ENCODE results near the gene SNX30. TPM values are rescaled to one million over a fixed set of nuclear protein-coding genes. Genes with fewer than 3 reads are reported as not detected.

The SNX30 gene
- total and polyA plus RNA-seq, 9 donors = 7.0 to 10.9 (median 10.4) TPM

- Histone ChIP-seq H3K4me1 (ENCODE audit: control insufficient read depth, insufficient read depth, low read length) (peaks cover 22% of the 10 kb centered on the region), H3K36me3 (ENCODE audit: control insufficient read depth, insufficient read depth, low read length) (peaks cover 10% of the 10 kb centered on the region), H3K4me3 (ENCODE audit: low read length) (no peak overlapping the region), H3K9me3 (replicated peaks; ENCODE audit: control insufficient read depth, low read depth, low read length) (no peaks in the 10 kb centered on the region), H3K27me3 (ENCODE audit: control insufficient read depth, insufficient read depth, low read length) (no peaks in the 10 kb centered on the region), H3K27ac (ENCODE audit: low read length) (no peak overlapping the region)
- DNase-seq = no peak
- 85% methylated on average over 6 of the region's 6 CpGs for WGBS (ENCODE audit: insufficient coverage)
Measured at GRCh38 chr9:112870556-112870955, 120.0 kb downstream of the SNX30 start.

GRCh38 chr9:112872019-112872418 lies 121.5 kb downstream of the SNX30 start:
- H3K36me3 ChIP-seq (ENCODE audit: control insufficient read depth, insufficient read depth, low read length) = peaks cover 8% of the 10 kb centered on the region
- H3K27ac ChIP-seq (ENCODE audit: low read length) = no peak overlapping the region
- no peak for DNase-seq
- no peak overlapping the region for H3K4me3 ChIP-seq (ENCODE audit: low read length)
- H3K9me3 ChIP-seq (replicated peaks; ENCODE audit: control insufficient read depth, low read depth, low read length) = no peaks in the 10 kb centered on the region
- H3K4me1 ChIP-seq (ENCODE audit: control insufficient read depth, insufficient read depth, low read length) = peaks cover 22% of the 10 kb centered on the region
- 45% methylated on average over 4 of the region's 4 CpGs for WGBS (ENCODE audit: insufficient coverage)
- no peaks in the 10 kb centered on the region for H3K27me3 ChIP-seq (ENCODE audit: control insufficient read depth, insufficient read depth, low read length)

- H3K4me1 ChIP-seq (ENCODE audit: control insufficient read depth, insufficient read depth, low read length) = peaks cover 16% of the 10 kb centered on the region
- no peak overlapping the region for H3K27ac ChIP-seq (ENCODE audit: low read length)
- H3K27me3 ChIP-seq (ENCODE audit: control insufficient read depth, insufficient read depth, low read length) = no peaks in the 10 kb centered on the region
- no peak for DNase-seq
- H3K36me3 ChIP-seq (ENCODE audit: control insufficient read depth, insufficient read depth, low read length) = peaks cover 12% of the 10 kb centered on the region
- H3K9me3 ChIP-seq (replicated peaks; ENCODE audit: control insufficient read depth, low read depth, low read length) = no peaks in the 10 kb centered on the region
- WGBS (ENCODE audit: insufficient coverage) = no CpG with 5 or more reads among the region's 4 CpGs
- H3K4me3 ChIP-seq (ENCODE audit: low read length) = no peak overlapping the region
Measured at GRCh38 chr9:112873773-112874405, 123.3 kb downstream of the SNX30 start.

- H3K27ac ChIP-seq (ENCODE audit: low read length) = no peak overlapping the region
- DNase-seq = no peak
- H3K4me3 ChIP-seq (ENCODE audit: low read length) = no peak overlapping the region
- H3K36me3 ChIP-seq (ENCODE audit: control insufficient read depth, insufficient read depth, low read length) = peaks cover 17% of the 10 kb centered on the region
- H3K9me3 ChIP-seq (replicated peaks; ENCODE audit: control insufficient read depth, low read depth, low read length) = no peaks in the 10 kb centered on the region
- H3K27me3 ChIP-seq (ENCODE audit: control insufficient read depth, insufficient read depth, low read length) = no peaks in the 10 kb centered on the region
- no CpG with 5 or more reads among the region's 2 CpGs for WGBS (ENCODE audit: insufficient coverage)
- no peaks in the 10 kb centered on the region for H3K4me1 ChIP-seq (ENCODE audit: control insufficient read depth, insufficient read depth, low read length)
Measured at GRCh38 chr9:112878752-112879151, 128.2 kb downstream of the SNX30 start.

- no peaks in the 10 kb centered on the region for H3K9me3 ChIP-seq (replicated peaks; ENCODE audit: control insufficient read depth, low read depth, low read length)
- peaks cover 17% of the 10 kb centered on the region for H3K36me3 ChIP-seq (ENCODE audit: control insufficient read depth, insufficient read depth, low read length)
- no peak overlapping the region for H3K27ac ChIP-seq (ENCODE audit: low read length)
- H3K4me3 ChIP-seq (ENCODE audit: low read length) = no peak overlapping the region
- no peaks in the 10 kb centered on the region for H3K27me3 ChIP-seq (ENCODE audit: control insufficient read depth, insufficient read depth, low read length)
- DNase-seq = no peak
- WGBS (ENCODE audit: insufficient coverage) = no CpG with 5 or more reads among the region's 1 CpG
- H3K4me1 ChIP-seq (ENCODE audit: control insufficient read depth, insufficient read depth, low read length) = no peaks in the 10 kb centered on the region
Measured at GRCh38 chr9:112880650-112881049, 130.1 kb downstream of the SNX30 start.

GRCh38 chr9:112881331-112881730 lies 130.8 kb downstream of the SNX30 start:
- Histone ChIP-seq H3K4me1 (ENCODE audit: control insufficient read depth, insufficient read depth, low read length) (no peaks in the 10 kb centered on the region), H3K9me3 (replicated peaks; ENCODE audit: control insufficient read depth, low read depth, low read length) (no peaks in the 10 kb centered on the region), H3K4me3 (ENCODE audit: low read length) (no peak overlapping the region), H3K27me3 (ENCODE audit: control insufficient read depth, insufficient read depth, low read length) (no peaks in the 10 kb centered on the region), H3K27ac (ENCODE audit: low read length) (no peak overlapping the region), H3K36me3 (ENCODE audit: control insufficient read depth, insufficient read depth, low read length) (peaks cover 13% of the 10 kb centered on the region)
- DNase-seq = no peak
- 95% methylated on average over 7 of the region's 7 CpGs for WGBS (ENCODE audit: insufficient coverage)

- Histone ChIP-seq H3K4me1 (ENCODE audit: control insufficient read depth, insufficient read depth, low read length) (no peaks in the 10 kb centered on the region), H3K27me3 (ENCODE audit: control insufficient read depth, insufficient read depth, low read length) (peaks cover 1% of the 10 kb centered on the region), H3K4me3 (ENCODE audit: low read length) (no peak overlapping the region), H3K9me3 (replicated peaks; ENCODE audit: control insufficient read depth, low read depth, low read length) (no peaks in the 10 kb centered on the region), H3K36me3 (ENCODE audit: control insufficient read depth, insufficient read depth, low read length) (peaks cover 8% of the 10 kb centered on the region), H3K27ac (ENCODE audit: low read length) (no peak overlapping the region)
- no peak for DNase-seq
- WGBS (ENCODE audit: insufficient coverage) = 46% methylated on average over 5 of the region's 6 CpGs
Measured at GRCh38 chr9:112884101-112884500, 133.5 kb downstream of the SNX30 start.

- Histone ChIP-seq H3K36me3 (ENCODE audit: control insufficient read depth, insufficient read depth, low read length) (peaks cover 8% of the 10 kb centered on the region), H3K27me3 (ENCODE audit: control insufficient read depth, insufficient read depth, low read length) (peaks cover 6% of the 10 kb centered on the region), H3K9me3 (replicated peaks; ENCODE audit: control insufficient read depth, low read depth, low read length) (no peaks in the 10 kb centered on the region), H3K27ac (ENCODE audit: low read length) (no peak overlapping the region), H3K4me3 (ENCODE audit: low read length) (no peak overlapping the region), H3K4me1 (ENCODE audit: control insufficient read depth, insufficient read depth, low read length) (no peaks in the 10 kb centered on the region)
- DNase-seq = no peak
- WGBS (ENCODE audit: insufficient coverage) = 94% methylated on average over 4 of the region's 5 CpGs
Measured at GRCh38 chr9:112884721-112885120, 134.2 kb downstream of the SNX30 start.

- Histone ChIP-seq H3K9me3 (replicated peaks; ENCODE audit: control insufficient read depth, low read depth, low read length) (no peaks in the 10 kb centered on the region), H3K27ac (ENCODE audit: low read length) (no peak overlapping the region), H3K4me3 (ENCODE audit: low read length) (no peak overlapping the region), H3K36me3 (ENCODE audit: control insufficient read depth, insufficient read depth, low read length) (peaks cover 8% of the 10 kb centered on the region), H3K27me3 (ENCODE audit: control insufficient read depth, insufficient read depth, low read length) (peaks cover 12% of the 10 kb centered on the region), H3K4me1 (ENCODE audit: control insufficient read depth, insufficient read depth, low read length) (peaks cover 3% of the 10 kb centered on the region)
- DNase-seq = no peak
- WGBS (ENCODE audit: insufficient coverage) = no CpG with 5 or more reads among the region's 1 CpG
Measured at GRCh38 chr9:112885324-112885723, 134.8 kb downstream of the SNX30 start.

GRCh38 chr9:112886351-112886750 lies 135.8 kb downstream of the SNX30 start:
- no peaks in the 10 kb centered on the region for H3K36me3 ChIP-seq (ENCODE audit: control insufficient read depth, insufficient read depth, low read length)
- DNase-seq = no peak
- 90% methylated on average over 4 of the region's 4 CpGs for WGBS (ENCODE audit: insufficient coverage)

GRCh38 chr9:112887381-112887780 lies 136.8 kb downstream of the SNX30 start:
- Histone ChIP-seq H3K9me3 (replicated peaks; ENCODE audit: control insufficient read depth, low read depth, low read length) (no peaks in the 10 kb centered on the region), H3K27me3 (ENCODE audit: control insufficient read depth, insufficient read depth, low read length) (peaks cover 23% of the 10 kb centered on the region), H3K4me3 (ENCODE audit: low read length) (no peak overlapping the region), H3K27ac (ENCODE audit: low read length) (no peak overlapping the region), H3K36me3 (ENCODE audit: control insufficient read depth, insufficient read depth, low read length) (no peaks in the 10 kb centered on the region), H3K4me1 (ENCODE audit: control insufficient read depth, insufficient read depth, low read length) (peaks cover 10% of the 10 kb centered on the region)
- DNase-seq = no peak
- 20% methylated on average over 1 of the region's 5 CpGs for WGBS (ENCODE audit: insufficient coverage)

More at GRCh38 chr9:112886351-112886750, 135.8 kb downstream of the SNX30 start:
- Histone ChIP-seq H3K27me3 (ENCODE audit: control insufficient read depth, insufficient read depth, low read length) (peaks cover 21% of the 10 kb centered on the region), H3K27ac (ENCODE audit: low read length) (no peak overlapping the region), H3K4me1 (ENCODE audit: control insufficient read depth, insufficient read depth, low read length) (peaks cover 10% of the 10 kb centered on the region), H3K4me3 (ENCODE audit: low read length) (no peak overlapping the region), H3K9me3 (replicated peaks; ENCODE audit: control insufficient read depth, low read depth, low read length) (no peaks in the 10 kb centered on the region)
